ENCODE data around the gene SLC2A8. TPM values are rescaled to one million over a fixed set of nuclear protein-coding genes. Genes with fewer than 3 reads are reported as not detected.

The SLC2A8 gene
- total RNA-seq, 1 experiment from 2014 or later: 16.8 TPM

DNA sequence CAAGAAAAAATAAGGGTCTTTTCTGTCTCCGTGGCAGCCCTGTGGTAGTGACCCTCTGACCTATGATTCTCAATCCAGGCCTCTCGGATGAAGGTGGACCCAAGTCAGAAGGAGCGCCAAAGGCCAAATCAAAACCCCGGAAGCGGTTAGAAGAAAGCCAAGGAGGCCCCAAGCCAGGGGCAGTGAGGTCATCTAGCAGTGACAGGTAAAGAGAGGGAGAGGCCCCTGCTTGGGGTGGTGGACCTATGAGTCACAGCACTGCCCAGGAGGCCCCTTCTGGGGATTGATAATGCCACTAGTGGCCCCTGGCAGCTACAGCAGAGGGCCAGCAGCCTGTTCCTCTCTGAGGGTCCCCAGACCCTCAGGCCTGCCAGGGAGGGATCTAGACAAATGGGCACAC is 6.4 kb upstream of the SLC2A8 start:
- intact Hi-C loops (cut with micrococcal nuclease): loop anchor here (2.0 kb wide), 1 partner anchor 176 kb away; no protein-coding TSS in a partner anchor
- Histone ChIP-seq H4K20me1 (ENCODE audit: insufficient read depth) (no peaks in the 10 kb centered on the region), H2AFZ (ENCODE audit: low read depth, low read length, poor library complexity, severe bottlenecking) (no peak overlapping the region), H3K27me3 (ENCODE audit: insufficient read depth, low read length) (peaks cover 16% of the 10 kb centered on the region; the same call in 1 of the 2 replicates), H3K36me3 (ENCODE audit: control insufficient read depth in 1 of 2, insufficient read depth in 2 of 2, low read length in 2 of 2) (no peaks in the 10 kb centered on the region), H3K79me2 (ENCODE audit: insufficient read depth, low read length) (no peaks in the 10 kb centered on the region), H3K4me1 (ENCODE audit: control insufficient read depth in 1 of 2, insufficient read depth in 2 of 2, low read length in 2 of 2) (peaks cover 37 to 48% of the 10 kb centered on the region in 2 experiments), H3K4me2 (ENCODE audit: low read length) (peak overlapping the region; percentile 68), H3K9me3 (ENCODE audit: control insufficient read depth in 1 of 2, insufficient read depth in 1 of 2, low read depth in 1 of 2, low read length in 2 of 2) (no peaks in the 10 kb centered on the region), H3K4me3 (replicated peaks in 1 of 2; ENCODE audit: low read depth in 1 of 2, low read length in 2 of 2) (no peak overlapping the region), H3K9ac (ENCODE audit: low read length) (peak overlapping the region; percentile 14; the same call in 1 of the 2 replicates), H3K27ac (ENCODE audit: low read depth, low read length) (no peak overlapping the region), H3K9me2 (ENCODE audit: insufficient read depth) (no peaks in the 10 kb centered on the region)
- CTCF ChIA-PET: no interaction called here
- TF ChIP-seq CBX3 (IDR thresholded peaks at IDR 0.05; ENCODE audit: low read depth) (0 out of 2 replicates have a peak, but pooled peaks have one; percentile 18), JUND (IDR thresholded peaks at IDR 0.05) (peak; percentile 58), POLR2A (IDR thresholded peaks at IDR 0.05; ENCODE audit: borderline replicate concordance, extremely low read depth, insufficient read depth, insufficient read length) (no peak), SP1 (IDR thresholded peaks at IDR 0.05; ENCODE audit: low read depth) (peak; percentile 71), FOSL1 (IDR thresholded peaks at IDR 0.05; ENCODE audit: low read depth) (peak; percentile 60), TCF7L2 (IDR thresholded peaks at IDR 0.05; ENCODE audit: borderline replicate concordance, extremely low read depth, insufficient read depth, insufficient read length) (peak; percentile 12), EZH2 (IDR thresholded peaks at IDR 0.05) (no peak), EZH2phosphoT487 (IDR thresholded peaks at IDR 0.05; ENCODE audit: borderline replicate concordance) (no peak), SIN3A (IDR thresholded peaks at IDR 0.05; ENCODE audit: low read depth) (peak; percentile 58; the same call in 1 of the 2 replicates), RAD21 (IDR thresholded peaks at IDR 0.05; ENCODE audit: low read depth) (no peak)
- TF ChIP-seq, protein P1, sequence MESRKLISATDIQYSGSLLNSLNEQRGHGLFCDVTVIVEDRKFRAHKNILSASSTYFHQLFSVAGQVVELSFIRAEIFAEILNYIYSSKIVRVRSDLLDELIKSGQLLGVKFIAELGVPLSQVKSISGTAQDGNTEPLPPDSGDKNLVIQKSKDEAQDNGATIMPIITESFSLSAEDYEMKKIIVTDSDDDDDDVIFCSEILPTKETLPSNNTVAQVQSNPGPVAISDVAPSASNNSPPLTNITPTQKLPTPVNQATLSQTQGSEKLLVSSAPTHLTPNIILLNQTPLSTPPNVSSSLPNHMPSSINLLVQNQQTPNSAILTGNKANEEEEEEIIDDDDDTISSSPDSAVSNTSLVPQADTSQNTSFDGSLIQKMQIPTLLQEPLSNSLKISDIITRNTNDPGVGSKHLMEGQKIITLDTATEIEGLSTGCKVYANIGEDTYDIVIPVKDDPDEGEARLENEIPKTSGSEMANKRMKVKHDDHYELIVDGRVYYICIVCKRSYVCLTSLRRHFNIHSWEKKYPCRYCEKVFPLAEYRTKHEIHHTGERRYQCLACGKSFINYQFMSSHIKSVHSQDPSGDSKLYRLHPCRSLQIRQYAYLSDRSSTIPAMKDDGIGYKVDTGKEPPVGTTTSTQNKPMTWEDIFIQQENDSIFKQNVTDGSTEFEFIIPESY (IDR thresholded peaks at IDR 0.05; ENCODE audit: extremely low read depth, insufficient replicate concordance, low read length): no peak
- ATAC-seq: peak; percentile 35; the same call in 1 of the 2 replicates
- DNase-seq (ENCODE audit: low read depth, low spot score): no peak
- POLR2A ChIA-PET: no interaction called here
- RAD21 ChIA-PET (ENCODE audit: low non-redundant PET in 1 of 2, low total read pairs in 2 of 2, uncharacterized antibody in 2 of 2, unreplicated experiment in 2 of 2): no interaction called here
- BruUV-seq (replicated peaks): no TSS peak
